CD4-positive, alpha-beta T cell treated with Interferon alpha-2 for 1 hour (primary cell): ENCODE results near the gene SP8.

Source experiments
- DNase-seq, 2 donors: peaks; one replicate each; pipeline ENCODE4 v3.0.0-alpha.2; 2020 to 2022

Gene SP8

DNA sequence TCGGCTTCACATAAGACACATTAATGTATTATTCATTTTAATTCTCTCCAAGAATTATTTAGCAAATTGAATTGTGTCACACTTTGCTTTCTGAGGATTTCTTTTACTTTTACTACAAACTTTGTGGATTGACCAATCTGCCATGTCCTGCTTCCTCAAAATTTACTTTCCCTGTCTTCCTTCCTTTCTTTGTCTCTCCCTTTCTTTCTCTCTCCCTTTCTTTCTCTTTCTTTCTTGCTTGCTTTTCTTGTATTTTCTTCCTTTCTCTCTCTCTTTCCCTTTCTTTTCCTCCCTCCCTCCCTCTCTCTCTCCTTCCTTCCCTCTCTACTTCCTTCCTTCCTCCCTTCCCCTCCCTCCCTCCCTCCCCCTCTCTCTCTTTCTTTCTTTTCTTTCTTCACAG is 37.8 kb downstream of the SP8 start:
- DNase-seq, result no peak

GRCh38 chr7:20747001-20747400 is 39.7 kb downstream of the SP8 start:
- no peak for DNase-seq

DNA sequence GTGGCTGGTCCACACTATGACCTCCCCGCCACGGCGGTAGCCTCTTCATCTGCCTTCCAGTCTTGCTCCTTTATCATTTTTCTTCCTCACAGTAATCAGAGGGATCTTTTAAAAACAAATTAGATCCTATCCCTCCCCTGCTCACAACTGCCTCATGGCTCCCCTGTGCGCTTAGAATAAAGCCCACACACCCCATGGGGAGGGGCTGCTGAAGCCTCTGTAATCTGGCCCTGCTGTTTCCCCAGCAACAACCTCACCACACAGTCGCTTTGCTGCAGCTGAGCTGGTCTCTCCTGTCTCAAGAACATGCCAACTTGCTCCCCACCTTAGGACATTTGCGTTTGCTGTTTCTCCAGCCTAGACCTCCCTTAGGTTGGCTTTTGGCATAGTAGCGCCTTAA is 41.0 kb downstream of the SP8 start:
- no peak for DNase-seq

GRCh38 chr7:20744954-20745446 is 41.7 kb downstream of the SP8 start:
- no peak for DNase-seq

DNA sequence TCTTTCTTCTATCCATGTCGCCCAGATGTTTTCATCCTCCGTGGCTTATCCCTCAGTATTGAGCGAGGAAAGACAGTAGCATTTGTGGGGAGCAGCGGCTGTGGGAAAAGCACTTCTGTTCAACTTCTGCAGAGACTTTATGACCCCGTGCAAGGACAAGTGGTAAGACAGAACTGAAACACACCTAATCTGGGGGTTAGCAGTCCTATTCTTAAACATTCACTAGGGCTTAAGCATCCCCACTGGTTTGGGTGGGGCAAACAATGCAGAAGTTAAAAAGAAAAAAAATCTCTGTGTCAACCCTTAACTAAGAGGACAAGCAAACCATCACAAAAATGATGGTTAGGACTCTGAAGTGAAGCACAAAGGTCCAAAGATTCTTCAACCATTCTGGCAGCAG is 43.8 kb downstream of the SP8 start:
- no peak for DNase-seq

DNA sequence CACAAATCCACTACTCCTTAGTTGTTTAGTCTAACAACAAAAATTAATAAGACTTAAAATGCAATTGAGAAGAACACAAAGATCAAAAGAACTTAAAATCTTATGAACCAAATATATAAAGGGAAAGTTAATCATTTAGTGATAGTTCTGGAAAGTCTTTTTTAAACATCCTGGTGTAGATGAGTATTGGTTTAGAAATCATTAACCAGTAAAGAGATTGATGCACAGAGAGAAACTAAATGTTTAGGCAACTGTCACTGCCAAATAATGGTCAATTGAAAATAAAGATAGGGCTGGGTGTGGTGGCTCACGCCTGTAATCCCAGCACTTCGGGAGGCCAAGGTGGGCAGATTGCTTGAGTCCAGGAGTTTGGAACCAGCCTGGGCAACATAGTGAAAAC is 44.9 kb downstream of the SP8 start:
- no peak for DNase-seq

- no peak for DNase-seq
These were observed 47.9 kb downstream of the SP8 start for GRCh38 chr7:20738518-20739481.

GRCh38 chr7:20737840-20738448 is 48.7 kb downstream of the SP8 start:
- DNase-seq, result no peak

DNA sequence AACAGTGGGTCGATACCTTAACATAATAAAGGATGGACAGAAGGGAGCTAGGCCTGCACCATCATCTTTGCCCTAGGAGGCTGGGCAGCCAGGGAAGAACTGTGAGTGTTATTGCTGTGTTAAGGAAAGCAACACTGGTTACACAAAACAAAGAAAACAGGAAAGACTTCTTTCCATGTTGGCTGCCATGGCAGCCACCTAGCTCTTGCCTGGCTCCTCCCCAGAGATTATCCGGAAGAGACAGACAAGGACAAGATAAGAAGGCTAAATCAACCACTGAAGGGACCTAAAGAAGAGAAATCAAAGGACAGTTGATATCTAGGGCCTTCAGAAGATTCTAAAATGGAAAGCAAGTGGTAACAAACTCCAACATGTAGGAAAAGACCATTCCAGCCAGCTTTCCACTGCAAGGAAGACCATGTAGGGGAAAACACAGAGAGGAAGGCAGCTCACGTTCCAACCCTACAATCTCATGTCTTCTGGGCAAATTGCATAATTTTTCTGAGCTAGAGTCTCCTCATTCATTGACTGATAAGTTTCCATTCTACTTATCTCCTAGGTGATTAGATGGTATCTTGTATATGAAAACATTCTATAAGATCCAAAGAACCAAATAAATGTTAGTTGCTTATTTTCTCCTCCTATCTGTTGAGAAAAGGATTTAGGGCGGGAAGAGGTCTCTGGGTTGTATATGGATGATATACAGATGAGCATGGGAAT is 51.2 kb downstream of the SP8 start:
- no peak for DNase-seq
